Stimulated activated naive CD4-positive, alpha-beta T cell (primary cell): ENCODE results near the gene UQCRH.
"Not testable (repeated sequence)": the region's sequence is repeated elsewhere in the genome, so short reads cannot be mapped to it uniquely, and the experiment has no call there.

Experiments used
- DNase-seq, 6 experiments: peaks; one replicate each; lab custom pipeline; 2025; lab: John Stamatoyannopoulos, UW

The UQCRH gene

GRCh38 chr1:46300673-46301405 lies 2.7 kb upstream of the UQCRH start:
- DNase-seq, result no peak

- DNase-seq, result no peak
These were observed 2.1 kb upstream of the UQCRH start for GRCh38 chr1:46301406-46301807.

GRCh38 chr1:46301808-46302640 lies 1.5 kb upstream of the UQCRH start:
- DNase-seq, result peak; percentile 29 to 75 (median 44)

- peak in 2 of 6 experiments; percentile 30 to 48 for DNase-seq
These were observed 859 bp upstream of the UQCRH start for GRCh38 chr1:46302641-46303037.

DNA sequence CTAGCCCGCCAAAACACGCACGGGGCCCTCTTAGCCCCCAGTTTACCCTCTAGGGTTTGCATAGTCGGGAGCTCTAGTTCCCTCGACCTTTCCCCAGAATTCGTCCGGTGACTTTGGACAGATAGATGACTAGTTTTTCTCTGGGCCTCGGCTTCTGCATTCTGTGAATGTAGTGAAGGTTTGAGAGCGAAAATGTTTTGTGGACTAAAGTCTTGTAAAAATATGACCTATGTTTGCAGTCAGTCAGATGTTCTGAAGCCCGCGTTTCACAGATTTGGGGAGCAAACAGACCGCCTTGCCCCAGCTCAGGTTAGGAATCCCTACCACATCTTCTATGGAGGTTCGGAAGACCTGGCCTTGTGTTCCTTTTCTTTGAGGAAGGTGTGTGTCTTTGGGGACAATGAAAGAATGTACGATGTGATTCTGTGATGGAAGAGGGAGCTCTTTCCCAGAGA lies 401 bp downstream of the UQCRH start:
- DNase-seq, result no peak

DNA sequence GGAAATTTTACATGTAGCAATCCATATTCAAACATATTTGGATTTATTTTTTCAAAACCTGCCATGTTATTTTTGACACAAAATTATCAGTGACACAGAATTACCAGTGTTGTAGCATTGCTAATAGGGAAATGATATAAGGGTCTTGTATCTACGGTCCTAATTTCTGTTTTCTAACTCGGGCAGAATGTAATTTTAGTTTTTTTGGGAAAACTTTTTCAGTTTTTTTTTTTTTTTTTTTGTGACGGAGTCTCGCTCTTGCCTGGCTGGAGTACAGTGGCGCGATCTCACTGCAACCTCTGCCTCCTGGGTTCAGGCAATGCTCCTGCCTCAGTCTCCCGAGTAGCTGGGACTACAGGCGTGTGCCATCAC lies 2.6 kb downstream of the UQCRH start:
- DNase-seq, result no peak

GRCh38 chr1:46309401-46310159 lies 6.1 kb downstream of the UQCRH start:
- DNase-seq, result no peak

DNA sequence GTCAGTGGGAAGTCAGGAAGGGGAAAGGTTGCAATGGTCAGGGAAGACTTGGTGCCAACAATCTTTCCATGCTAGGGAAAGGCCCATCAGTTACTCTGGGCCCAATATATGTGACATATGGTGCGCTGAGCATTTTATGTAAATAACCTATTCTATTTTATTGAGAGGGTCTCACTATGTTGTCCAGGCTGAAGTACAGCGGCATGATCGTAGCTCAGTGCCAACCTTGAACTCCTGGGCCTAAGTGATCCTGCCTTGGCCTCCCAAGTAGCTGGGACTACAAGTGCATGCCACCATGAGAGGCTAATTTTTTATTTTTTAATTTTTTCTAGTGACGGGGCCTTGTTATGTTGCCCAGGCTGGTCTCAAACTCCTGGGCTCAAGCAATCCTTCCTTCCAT lies 6.8 kb downstream of the UQCRH start:
- DNase-seq, result no peak

GRCh38 chr1:46315669-46316403 lies 12.3 kb downstream of the UQCRH start:
- no peak for DNase-seq

GRCh38 chr1:46317323-46317722 lies 13.8 kb downstream of the UQCRH start:
- DNase-seq, result no peak

DNA sequence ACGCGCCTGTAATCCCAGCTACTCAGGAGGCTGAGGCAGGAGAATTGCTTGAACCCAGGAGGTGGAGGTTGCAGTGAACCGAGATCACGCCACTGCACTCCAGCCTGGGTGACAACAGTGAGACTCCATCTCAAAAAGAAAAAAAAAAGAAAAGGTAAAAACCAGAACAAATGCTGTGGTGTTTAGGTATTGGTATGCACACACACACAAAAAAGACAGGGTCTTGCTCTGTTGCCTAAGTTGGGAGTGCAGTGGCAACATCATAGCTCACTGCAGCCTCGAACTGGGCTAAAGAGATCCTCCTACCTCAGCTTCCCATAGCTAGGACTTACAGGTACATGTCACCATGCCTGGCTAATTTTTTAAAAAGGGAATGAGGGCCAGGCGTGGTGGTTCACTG lies 15.8 kb downstream of the UQCRH start:
- not testable (repeated sequence) for DNase-seq

GRCh38 chr1:46319960-46320914 lies 16.7 kb downstream of the UQCRH start:
- DNase-seq, result not testable (repeated sequence)

- not testable (repeated sequence) for DNase-seq
These were observed 18.7 kb downstream of the UQCRH start for GRCh38 chr1:46322191-46322590.

DNA sequence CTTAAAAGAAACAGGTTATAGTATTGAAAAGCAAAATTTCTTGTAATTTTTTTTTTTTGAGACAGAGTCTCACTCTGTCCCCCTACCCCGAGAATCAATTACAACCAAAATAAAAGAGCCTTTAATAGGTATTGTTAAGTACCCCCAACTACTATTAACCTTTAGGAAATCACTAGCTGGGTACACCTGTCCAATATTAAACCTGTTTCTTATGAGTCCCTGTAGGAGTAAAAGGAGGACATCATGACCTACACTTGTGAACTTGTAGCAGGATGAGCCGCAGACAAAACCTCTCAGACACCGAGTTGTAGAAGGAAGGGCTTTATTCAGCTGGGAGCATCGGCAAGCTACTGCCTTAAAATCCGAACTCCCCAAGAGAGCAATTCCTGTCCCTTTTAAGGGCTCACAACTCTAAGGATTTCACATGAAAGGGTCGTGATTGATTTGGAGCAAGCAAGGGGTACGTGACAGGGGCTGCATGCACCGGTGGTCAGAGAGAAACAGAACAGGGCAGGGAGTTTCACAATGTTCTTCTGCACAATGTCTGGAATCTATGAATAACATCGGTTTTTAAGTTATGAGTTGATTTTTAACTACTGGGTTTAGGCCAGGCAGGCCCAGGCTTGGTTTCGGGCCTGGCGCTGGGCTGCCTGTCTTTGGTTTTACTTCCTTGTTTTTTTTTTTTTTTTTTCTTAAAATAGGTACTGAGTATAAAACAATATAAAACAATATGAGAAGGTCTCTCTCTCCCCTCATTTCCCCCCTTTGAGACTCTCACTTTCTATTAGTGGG lies 22.0 kb downstream of the UQCRH start:
- DNase-seq, result not testable (repeated sequence)

- DNase-seq, result not testable (repeated sequence)
These were observed 24.7 kb downstream of the UQCRH start for GRCh38 chr1:46328182-46328581.

DNA sequence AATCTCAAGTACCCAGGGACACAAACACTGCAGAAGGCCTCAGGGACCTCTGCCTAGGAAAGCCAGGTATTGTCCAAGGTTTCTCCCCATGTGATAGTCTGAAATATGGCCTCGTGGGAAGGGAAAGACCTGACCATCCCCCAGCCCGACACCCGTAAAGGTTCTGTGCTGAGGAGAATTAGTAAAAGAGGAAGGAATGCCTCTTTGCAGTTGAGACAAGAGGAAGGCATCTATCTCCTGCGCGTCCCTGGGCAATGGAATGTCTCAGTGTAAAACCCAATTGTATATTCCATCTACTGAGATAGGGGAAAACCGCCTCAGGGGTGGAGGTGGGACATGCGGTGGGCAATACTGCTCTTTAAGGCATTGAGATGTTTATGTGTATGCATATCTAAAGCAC lies 26.3 kb downstream of the UQCRH start:
- DNase-seq, result not testable (repeated sequence)

GRCh38 chr1:46330381-46330780 lies 26.9 kb downstream of the UQCRH start:
- not testable (repeated sequence) for DNase-seq

DNA sequence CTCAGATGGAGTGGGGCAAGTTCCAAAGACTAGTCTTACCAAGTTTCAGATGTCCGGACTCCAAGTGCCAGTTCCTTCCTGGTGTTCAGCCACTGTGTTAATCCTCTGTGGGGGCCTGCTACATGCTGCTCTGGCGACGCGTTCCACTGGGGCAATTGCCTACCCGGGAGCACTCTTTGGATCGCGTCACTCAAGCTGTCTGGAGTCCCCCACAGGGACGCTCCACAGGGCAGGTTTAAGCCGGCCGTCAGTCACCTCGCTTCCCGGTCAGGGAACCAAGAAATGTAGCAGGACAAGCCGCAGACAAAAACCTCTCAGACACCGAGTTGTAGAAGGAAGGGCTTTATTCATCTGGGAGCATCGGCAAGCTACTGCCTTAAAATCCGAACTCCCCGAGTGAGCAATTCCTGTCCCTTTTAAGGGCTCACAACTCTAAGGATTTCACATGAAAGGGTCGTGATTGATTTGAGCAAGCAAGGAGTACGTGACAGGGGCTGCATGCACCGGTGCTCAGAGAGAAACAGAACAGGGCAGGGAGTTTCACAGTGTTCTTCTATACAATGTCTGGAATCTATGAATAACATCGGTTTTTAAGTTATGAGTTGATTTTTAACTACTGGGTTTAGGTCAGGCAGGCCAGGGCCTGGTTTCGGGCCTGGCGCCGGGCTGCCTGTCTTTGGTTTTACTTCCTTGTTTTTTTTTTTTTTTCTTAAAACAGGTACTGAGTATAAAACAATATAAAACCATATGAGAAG lies 28.5 kb downstream of the UQCRH start:
- not testable (repeated sequence) for DNase-seq
